Measurements from ENCODE around the gene DDIT3. TPM values are rescaled to one million over a fixed set of nuclear protein-coding genes. Genes with fewer than 3 reads are reported as not detected.
A peak's percentile ranks its signal among the peaks of the same experiment; 100 is the strongest.

The DDIT3 gene
- total RNA-seq, 1 experiment from 2014 or later: 17.1 TPM

- Histone ChIP-seq H3K27me3 (no peaks in the 10 kb centered on the region), H3K36me3 (peaks cover 55% of the 10 kb centered on the region), H3K9me3 (no peaks in the 10 kb centered on the region), H3K4me3 (no peak overlapping the region)
- DNase-seq: no peak
Measured at GRCh38 chr12:57533108-57533507, 12.8 kb upstream of the DDIT3 start.

- Histone ChIP-seq H3K4me3 (no peak overlapping the region), H3K9me3 (no peaks in the 10 kb centered on the region), H3K27me3 (no peaks in the 10 kb centered on the region), H3K36me3 (peaks cover 61% of the 10 kb centered on the region)
- DNase-seq: no peak
Measured at GRCh38 chr12:57531836-57532235, 11.5 kb upstream of the DDIT3 start.

DNA sequence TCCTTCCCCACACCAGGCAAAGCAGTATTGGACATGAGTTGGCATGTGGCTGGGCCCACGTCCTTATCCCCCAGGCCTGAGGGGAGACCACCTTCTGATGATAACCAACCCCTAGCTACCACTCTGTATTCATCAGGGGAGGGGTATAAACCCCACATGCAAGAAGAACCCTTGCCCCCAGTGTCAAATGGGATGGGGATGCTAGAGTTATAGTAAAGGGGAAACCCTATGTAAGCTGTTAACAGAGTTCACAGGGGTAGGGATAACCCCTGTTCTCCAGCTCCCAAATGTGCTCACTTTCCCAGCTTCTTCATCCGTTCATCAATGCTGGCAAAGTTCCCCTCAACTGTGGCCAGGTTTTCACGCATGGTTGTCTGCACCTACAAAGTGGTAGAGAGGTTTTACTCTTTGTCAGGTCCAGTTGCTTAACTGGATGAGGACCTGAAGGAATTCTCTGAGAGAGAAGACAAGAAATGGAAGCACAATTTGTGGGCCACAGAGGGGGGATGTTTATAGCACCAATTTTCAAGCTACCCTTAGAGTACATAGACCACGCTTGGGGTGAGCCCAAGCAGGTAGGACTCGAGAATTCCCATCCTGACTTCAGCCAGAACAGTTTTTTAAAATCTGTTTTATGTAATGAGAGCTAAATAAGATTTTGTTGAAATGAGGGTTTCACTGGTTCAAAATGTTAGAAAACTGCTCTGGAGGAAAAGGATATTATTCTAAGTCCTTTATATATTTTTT is 10.3 kb upstream of the DDIT3 start:
- Histone ChIP-seq H3K27me3 (no peaks in the 10 kb centered on the region), H3K36me3 (peaks cover 69% of the 10 kb centered on the region), H3K4me3 (no peak overlapping the region), H3K9me3 (no peaks in the 10 kb centered on the region)
- DNase-seq: no peak

- Histone ChIP-seq H3K36me3 (peaks cover 67% of the 10 kb centered on the region), H3K4me3 (no peak overlapping the region), H3K27me3 (no peaks in the 10 kb centered on the region), H3K9me3 (no peaks in the 10 kb centered on the region)
- DNase-seq: no peak
Measured at GRCh38 chr12:57529831-57530230, 9.5 kb upstream of the DDIT3 start.

GRCh38 chr12:57528831-57529555 is 8.7 kb upstream of the DDIT3 start:
- Histone ChIP-seq H3K27me3 (no peaks in the 10 kb centered on the region), H3K36me3 (peaks cover 66% of the 10 kb centered on the region), H3K4me3 (no peak overlapping the region), H3K9me3 (no peaks in the 10 kb centered on the region)
- DNase-seq: no peak

- H3K9me3 ChIP-seq: no peaks in the 10 kb centered on the region
- DNase-seq: no peak
Measured at GRCh38 chr12:57528176-57528575, 7.9 kb upstream of the DDIT3 start.

GRCh38 chr12:57527184-57527583 is 6.9 kb upstream of the DDIT3 start:
- H3K9me3 ChIP-seq: no peaks in the 10 kb centered on the region
- no peaks in the 10 kb centered on the region for H3K27me3 ChIP-seq
- DNase-seq: no peak
- peaks cover 59% of the 10 kb centered on the region for H3K36me3 ChIP-seq
- H3K4me3 ChIP-seq: no peak overlapping the region

More at GRCh38 chr12:57528176-57528575, 7.9 kb upstream of the DDIT3 start:
- Histone ChIP-seq H3K4me3 (no peak overlapping the region), H3K36me3 (peaks cover 67% of the 10 kb centered on the region), H3K27me3 (no peaks in the 10 kb centered on the region)

GRCh38 chr12:57526477-57527126 is 6.3 kb upstream of the DDIT3 start:
- H3K36me3 ChIP-seq: peaks cover 53% of the 10 kb centered on the region
- no peak overlapping the region for H3K4me3 ChIP-seq
- H3K27me3 ChIP-seq: no peaks in the 10 kb centered on the region
- no peaks in the 10 kb centered on the region for H3K9me3 ChIP-seq
- no peak for DNase-seq

GRCh38 chr12:57525615-57526383 is 5.5 kb upstream of the DDIT3 start:
- H3K27me3 ChIP-seq: no peaks in the 10 kb centered on the region
- H3K36me3 ChIP-seq: peaks cover 50% of the 10 kb centered on the region
- no peak overlapping the region for H3K4me3 ChIP-seq
- H3K9me3 ChIP-seq: no peaks in the 10 kb centered on the region
- DNase-seq: no peak

DNA sequence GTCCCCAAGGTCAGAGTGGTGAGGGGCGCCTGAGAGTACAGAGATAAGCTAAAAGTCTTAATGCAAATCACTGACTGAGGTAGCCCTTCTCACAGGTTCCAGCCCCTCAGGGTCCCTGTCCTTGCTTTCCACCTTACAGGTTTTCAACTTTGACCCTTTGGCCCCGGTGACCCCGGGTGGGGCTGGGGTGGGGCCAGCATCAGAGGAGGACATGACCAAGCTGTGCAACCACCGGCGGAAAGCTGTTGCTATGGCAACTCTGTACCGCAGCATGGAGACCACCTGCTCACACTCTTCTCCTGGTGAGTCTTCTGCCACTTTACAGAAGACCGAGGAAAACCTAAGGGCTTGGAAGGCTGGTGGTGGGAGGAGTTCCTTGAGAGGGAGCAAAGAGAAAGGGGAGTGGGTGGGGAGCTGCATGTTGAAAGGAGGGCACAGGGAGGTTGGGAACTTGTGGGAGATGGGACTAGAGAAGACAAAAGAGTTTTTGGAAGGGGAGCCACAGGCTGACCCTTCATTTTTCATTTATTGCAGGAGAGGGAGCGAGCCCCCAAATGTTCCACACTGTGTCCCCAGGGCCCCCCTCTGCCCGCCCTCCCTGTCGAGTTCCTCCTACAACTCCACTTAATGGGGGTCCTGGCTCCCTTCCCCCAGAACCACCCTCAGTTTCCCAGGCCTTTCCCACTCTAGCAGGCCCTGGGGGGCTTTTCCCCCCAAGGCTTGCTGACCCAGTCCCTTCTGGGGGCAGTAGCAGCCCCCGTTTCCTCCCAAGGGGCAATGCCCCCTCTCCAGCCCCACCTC is 4.7 kb upstream of the DDIT3 start:
- no peak for DNase-seq
- Histone ChIP-seq H3K9me3 (no peaks in the 10 kb centered on the region), H3K36me3 (peaks cover 44% of the 10 kb centered on the region), H3K4me3 (no peak overlapping the region), H3K27me3 (no peaks in the 10 kb centered on the region)

DNA sequence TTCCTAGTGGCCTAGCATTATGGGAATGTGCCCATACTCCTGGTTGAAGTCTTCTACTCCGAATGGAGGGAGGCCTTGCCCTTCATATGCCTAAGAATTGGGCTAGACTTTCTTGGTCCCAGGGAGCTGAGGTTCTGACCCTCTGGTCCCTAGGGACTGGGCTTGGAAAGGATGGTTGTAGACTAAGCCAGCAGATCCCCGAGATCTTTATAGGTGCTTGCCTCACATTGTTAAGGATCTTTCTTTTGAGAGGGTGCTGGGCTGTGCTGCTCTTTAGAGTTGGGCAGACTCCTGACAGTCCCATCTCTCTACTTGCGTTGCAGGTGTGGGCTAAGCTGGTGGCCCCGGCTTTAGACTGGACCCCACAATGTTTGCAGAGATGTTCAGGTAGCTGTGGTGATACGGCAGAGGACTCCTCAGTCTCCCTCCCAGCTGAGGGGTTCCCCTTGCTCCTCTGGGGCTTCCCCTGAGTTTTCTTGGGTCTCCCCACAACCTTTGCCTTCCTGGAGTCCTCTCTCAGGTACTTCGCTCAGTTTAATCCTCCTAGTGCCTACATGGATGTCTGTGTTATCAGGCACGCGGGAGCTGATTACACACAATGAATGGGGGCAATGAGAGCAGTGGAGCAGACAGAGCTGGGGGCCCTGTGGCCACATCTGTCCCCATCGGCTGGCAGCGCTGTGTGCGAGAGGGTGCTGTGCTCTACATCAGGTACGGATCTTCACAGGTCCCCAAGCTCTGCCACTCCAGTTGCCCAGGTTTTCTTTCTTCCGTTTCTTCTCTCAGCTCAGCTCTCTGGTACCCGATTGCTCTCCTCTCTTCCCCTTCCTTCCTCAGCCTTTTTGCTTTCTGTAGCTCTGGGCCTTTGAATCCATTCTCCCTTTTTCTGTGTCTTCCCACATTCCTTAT is 3.6 kb upstream of the DDIT3 start:
- DNase-seq: no peak
- peaks cover 48% of the 10 kb centered on the region for H3K36me3 ChIP-seq
- H3K4me3 ChIP-seq: peak overlapping the region; percentile 77
- no peaks in the 10 kb centered on the region for H3K9me3 ChIP-seq
- H3K27me3 ChIP-seq: no peaks in the 10 kb centered on the region

- Histone ChIP-seq H3K36me3 (peaks cover 50% of the 10 kb centered on the region), H3K4me3 (peak overlapping the region; percentile 77), H3K27me3 (no peaks in the 10 kb centered on the region), H3K9me3 (no peaks in the 10 kb centered on the region)
- peak; percentile 52 for DNase-seq
Measured at GRCh38 chr12:57522887-57523705, 2.8 kb upstream of the DDIT3 start.

- peak; percentile 97 for DNase-seq
- H3K4me3 ChIP-seq: peak within 1 kb of the TSS; percentile 77
- H3K9me3 ChIP-seq: no peaks in the 10 kb centered on the region
- H3K27me3 ChIP-seq: no peaks in the 10 kb centered on the region
- H3K36me3 ChIP-seq: peaks cover 55% of the 10 kb centered on the region
Measured at GRCh38 chr12:57522011-57522886, 1.9 kb upstream of the DDIT3 start, which contains the start of gene MBD6. Gene MBD6, plus strand, starts transcription at chr12:57522824. Its CDS starts 1,480 bp downstream, at chr12:57524304.
